ENCODE results near the gene OLFML2A. TPM values are rescaled to one million over a fixed set of nuclear protein-coding genes. Genes with fewer than 3 reads are reported as not detected.

OLFML2A gene
- total RNA-seq, 1 experiment from 2014 or later: 14.2 TPM

- no peak for DNase-seq (ENCODE audit: low read depth)
Observed at GRCh38 chr9:124795881-124796431, 19.0 kb downstream of the OLFML2A start.

- DNase-seq (ENCODE audit: low read depth): no peak
Observed at GRCh38 chr9:124797343-124798103, 20.6 kb downstream of the OLFML2A start.

GRCh38 chr9:124799274-124800006 is 22.5 kb downstream of the OLFML2A start:
- DNase-seq (ENCODE audit: low read depth): no peak

GRCh38 chr9:124800306-124801259 is 23.6 kb downstream of the OLFML2A start:
- no peak for DNase-seq (ENCODE audit: low read depth)

GRCh38 chr9:124801356-124801755 is 24.4 kb downstream of the OLFML2A start:
- DNase-seq (ENCODE audit: low read depth): no peak

GRCh38 chr9:124802426-124802825 is 25.5 kb downstream of the OLFML2A start:
- peak; percentile 84 for DNase-seq (ENCODE audit: low read depth)

- no peak for DNase-seq (ENCODE audit: low read depth)
Observed at GRCh38 chr9:124803911-124804310, 27.0 kb downstream of the OLFML2A start.

- peak; percentile 97 for DNase-seq (ENCODE audit: low read depth)
Observed at GRCh38 chr9:124805186-124805585, 28.3 kb downstream of the OLFML2A start.

- DNase-seq (ENCODE audit: low read depth): no peak
Observed at GRCh38 chr9:124808246-124808956, 31.5 kb downstream of the OLFML2A start.

GRCh38 chr9:124809211-124809610 is 32.3 kb downstream of the OLFML2A start:
- DNase-seq (ENCODE audit: low read depth): no peak

GRCh38 chr9:124809741-124810500 is 33.0 kb downstream of the OLFML2A start:
- DNase-seq (ENCODE audit: low read depth): no peak

- peak; percentile 92 for DNase-seq (ENCODE audit: low read depth)
Observed at GRCh38 chr9:124810663-124811355, 33.9 kb downstream of the OLFML2A start.

- peak; percentile 96 for DNase-seq (ENCODE audit: low read depth)
Observed at GRCh38 chr9:124812441-124812876, 35.5 kb downstream of the OLFML2A start.

GRCh38 chr9:124813041-124813440 is 36.1 kb downstream of the OLFML2A start:
- no peak for DNase-seq (ENCODE audit: low read depth)

- no peak for DNase-seq (ENCODE audit: low read depth)
Observed at GRCh38 chr9:124813501-124814163, 36.7 kb downstream of the OLFML2A start.

- DNase-seq (ENCODE audit: low read depth): no peak
Observed at GRCh38 chr9:124814164-124814535, 37.2 kb downstream of the OLFML2A start.

GRCh38 chr9:124815601-124816000 is 38.7 kb downstream of the OLFML2A start:
- no peak for DNase-seq (ENCODE audit: low read depth)

GRCh38 chr9:124818431-124819281 is 41.7 kb downstream of the OLFML2A start:
- peak; percentile 48 for DNase-seq (ENCODE audit: low read depth)
